C4-2B (cell line): Measurements from ENCODE around the gene SNX14.

Experiments used
- ZFX ChIP-seq: fragments of 450-650 bp; IDR thresholded peaks from 2 replicates; pipeline ENCODE4 v1.6.1; 2017
- TF ChIP-seq, protein P1 (sequence below): fragments of 450-650 bp; conservative IDR thresholded peaks from 2 replicates; pipeline ENCODE4 v1.5.1; 2017; ENCODE audit warnings: mild to moderate bottlenecking

- TF ChIP-seq, protein P1, sequence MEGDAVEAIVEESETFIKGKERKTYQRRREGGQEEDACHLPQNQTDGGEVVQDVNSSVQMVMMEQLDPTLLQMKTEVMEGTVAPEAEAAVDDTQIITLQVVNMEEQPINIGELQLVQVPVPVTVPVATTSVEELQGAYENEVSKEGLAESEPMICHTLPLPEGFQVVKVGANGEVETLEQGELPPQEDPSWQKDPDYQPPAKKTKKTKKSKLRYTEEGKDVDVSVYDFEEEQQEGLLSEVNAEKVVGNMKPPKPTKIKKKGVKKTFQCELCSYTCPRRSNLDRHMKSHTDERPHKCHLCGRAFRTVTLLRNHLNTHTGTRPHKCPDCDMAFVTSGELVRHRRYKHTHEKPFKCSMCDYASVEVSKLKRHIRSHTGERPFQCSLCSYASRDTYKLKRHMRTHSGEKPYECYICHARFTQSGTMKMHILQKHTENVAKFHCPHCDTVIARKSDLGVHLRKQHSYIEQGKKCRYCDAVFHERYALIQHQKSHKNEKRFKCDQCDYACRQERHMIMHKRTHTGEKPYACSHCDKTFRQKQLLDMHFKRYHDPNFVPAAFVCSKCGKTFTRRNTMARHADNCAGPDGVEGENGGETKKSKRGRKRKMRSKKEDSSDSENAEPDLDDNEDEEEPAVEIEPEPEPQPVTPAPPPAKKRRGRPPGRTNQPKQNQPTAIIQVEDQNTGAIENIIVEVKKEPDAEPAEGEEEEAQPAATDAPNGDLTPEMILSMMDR: no peak
- TF ChIP-seq ZFX: no peak
These were observed 87.1 kb downstream of the SNX14 start for GRCh38 chr6:85506441-85507093.
